Stimulated activated CD8-positive, alpha-beta memory T cell treated with anti-CD3 and anti-CD28 coated beads, Interleukin-7, amount 100 ng/mL, for 48 hours (primary cell): ENCODE data around the gene CRX.
"Not testable (repeated sequence)": the region's sequence is repeated elsewhere in the genome, so short reads cannot be mapped to it uniquely, and the experiment has no call there.

Source experiments
- DNase-seq, 2 donors: peaks; one replicate each; pipeline ENCODE4 v3.0.0-alpha.2; 2020; ENCODE audit warnings: low read depth in 1 of 2; ENCODE audit errors: extremely low read depth in 1 of 2

Gene CRX

GRCh38 chr19:47858646-47859285 lies 37.0 kb downstream of the CRX start, which contains the start of gene TPRX2:
Gene TPRX2, plus strand, starts transcription at chr19:47859235. Its CDS starts 12 bp downstream, at chr19:47859247.
- DNase-seq, result not testable (repeated sequence)

GRCh38 chr19:47859838-47860237 lies 38.1 kb downstream of the CRX start:
- DNase-seq, result not testable (repeated sequence)

GRCh38 chr19:47860602-47861297 lies 39.0 kb downstream of the CRX start:
- no peak for DNase-seq

GRCh38 chr19:47861630-47862029 lies 39.9 kb downstream of the CRX start:
- no peak for DNase-seq

- DNase-seq, result peak; percentile 55 to 74
Observed at GRCh38 chr19:47863514-47863936, 41.8 kb downstream of the CRX start.

DNA sequence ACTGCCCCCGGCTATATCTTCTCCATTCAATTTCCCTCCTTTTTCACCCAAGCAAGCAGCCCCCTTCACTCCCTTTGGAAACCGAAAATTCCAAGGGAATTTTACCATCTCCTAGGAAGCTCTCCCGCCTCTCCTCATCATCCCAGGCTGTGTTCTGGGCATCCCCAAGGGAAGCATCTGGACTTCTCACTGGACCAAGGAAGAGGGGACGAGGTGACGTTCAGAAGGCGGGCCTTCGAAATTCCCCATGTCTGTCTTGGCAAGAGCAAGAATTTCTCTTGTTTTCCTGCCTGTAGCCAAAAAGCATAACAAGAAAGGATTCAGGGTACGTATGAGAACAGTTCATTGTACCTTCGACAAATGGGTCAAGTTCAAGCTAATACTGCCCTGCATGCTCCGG lies 43.4 kb downstream of the CRX start:
- no peak for DNase-seq

- no peak for DNase-seq
Observed at GRCh38 chr19:47878906-47879305, 57.2 kb downstream of the CRX start.

DNA sequence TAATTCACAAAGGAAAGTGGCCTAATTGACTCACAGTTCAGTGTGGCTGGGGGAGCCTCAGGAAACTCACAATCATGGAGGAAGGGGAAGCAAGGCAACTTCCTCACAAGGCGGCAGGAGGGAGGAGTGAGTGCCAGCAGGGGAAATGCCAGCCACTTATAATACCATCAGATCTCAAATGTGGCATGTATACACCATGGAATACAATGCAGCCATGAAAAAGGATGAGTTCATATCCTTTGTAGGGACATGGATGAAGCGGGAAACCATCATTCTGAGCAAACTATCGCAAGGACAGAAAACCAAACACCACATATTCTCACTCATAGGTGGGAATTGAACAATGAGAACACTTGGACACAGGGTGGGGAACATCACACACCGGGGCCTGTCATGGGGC lies 57.6 kb downstream of the CRX start:
- DNase-seq, result not testable (repeated sequence)

GRCh38 chr19:47881757-47882156 lies 60.0 kb downstream of the CRX start:
- DNase-seq, result no peak

GRCh38 chr19:47882890-47883289 lies 61.2 kb downstream of the CRX start:
- no peak for DNase-seq

GRCh38 chr19:47885067-47885463 lies 63.3 kb downstream of the CRX start:
- no peak for DNase-seq

DNA sequence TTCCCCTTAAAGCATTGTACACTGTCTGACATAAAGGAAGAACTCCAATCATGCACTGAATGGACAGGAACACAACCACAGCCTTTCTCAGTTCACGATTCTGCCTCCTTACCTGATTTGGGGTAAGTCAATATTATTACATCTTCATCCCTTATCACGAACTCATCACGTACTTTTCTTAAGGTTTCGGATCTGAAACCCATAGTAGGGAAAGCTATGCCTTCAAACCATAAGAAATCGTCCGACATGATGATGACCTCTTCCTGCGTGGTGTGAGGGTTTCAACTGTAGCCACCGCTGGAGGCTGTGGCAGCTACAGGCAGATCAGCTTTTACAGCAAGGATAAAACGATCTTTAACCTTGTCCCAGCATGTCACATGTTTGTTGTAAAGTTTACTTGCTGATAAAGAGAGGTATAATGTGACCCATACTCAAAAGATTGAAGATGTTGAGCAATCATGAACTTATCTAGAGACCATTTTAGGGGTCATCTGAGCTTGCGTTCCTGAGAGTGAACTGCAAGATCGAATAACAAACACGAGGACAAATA lies 64.3 kb downstream of the CRX start, which contains the start of gene SULT2A1:
TSS of gene SULT2A1 (minus strand) at position 306 of the 550 bp plus-strand sequence. CDS start at position 248, 58 bp downstream.
- no peak for DNase-seq

- no peak for DNase-seq
Observed at GRCh38 chr19:47890865-47891621, 69.3 kb downstream of the CRX start.

DNA sequence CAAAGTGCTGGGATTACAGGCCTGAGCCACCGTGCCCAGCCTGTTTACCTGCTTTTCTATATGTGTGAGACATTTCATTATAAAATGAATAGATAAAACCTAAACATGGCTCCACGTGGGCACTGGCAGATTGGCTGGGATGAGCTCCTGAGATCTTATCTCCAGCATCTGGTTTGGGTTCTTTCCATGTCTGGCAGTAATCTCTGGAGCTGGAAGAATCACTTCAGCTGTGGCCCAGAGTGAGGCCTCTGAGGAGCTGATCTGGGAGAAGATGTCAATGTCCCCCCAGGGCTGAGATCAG lies 69.8 kb downstream of the CRX start:
- no peak for DNase-seq

DNA sequence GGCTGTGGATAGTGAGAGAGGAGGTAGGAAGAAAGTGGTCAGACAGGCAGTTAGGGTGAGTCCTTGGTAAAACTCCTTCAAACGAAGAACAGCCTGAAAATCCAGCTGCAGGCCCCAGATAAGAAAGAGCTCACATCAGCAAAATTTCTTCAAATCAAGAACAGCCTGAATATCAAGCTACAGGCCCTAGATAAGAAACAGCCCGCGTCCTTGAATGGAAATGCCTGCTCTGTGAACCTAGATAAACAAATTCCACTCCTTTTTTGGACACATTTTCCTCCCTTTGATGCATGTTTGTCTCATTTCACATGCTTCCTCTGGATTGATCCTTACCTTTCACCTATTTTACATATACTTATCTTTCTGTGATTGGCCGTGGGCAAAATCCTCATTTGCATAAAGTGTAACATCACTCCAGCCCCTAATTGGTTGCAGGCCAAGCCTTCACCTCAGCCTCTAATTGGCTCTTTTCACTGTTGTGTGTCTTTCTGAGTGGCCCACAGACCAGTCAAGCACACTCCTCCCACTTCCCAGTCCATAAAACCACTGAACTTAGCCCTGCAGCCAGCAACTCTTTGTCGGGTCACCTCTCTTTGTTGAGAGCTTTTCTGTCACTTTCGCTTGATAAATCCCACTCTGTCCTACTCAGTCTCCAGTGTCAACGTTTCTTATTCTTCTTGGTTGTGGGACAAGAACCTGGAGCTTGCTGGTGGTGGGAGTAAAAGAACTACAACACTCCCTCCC lies 70.4 kb downstream of the CRX start:
- no peak for DNase-seq
